H1 (cell line): ENCODE measurements around the gene TRA2A. TPM values are rescaled to one million over a fixed set of nuclear protein-coding genes. Genes with fewer than 3 reads are reported as not detected.

Experiments
- CTCF ChIA-PET: fragments of 300-600 bp; sonication (Branson Sonifier 250); formaldehyde crosslinking; loops from one replicate; lab custom pipeline; 2021; ENCODE audit not compliant: partially characterized antibody; lab: Charles Lee
- POLR2A ChIA-PET: fragments of 300-600 bp; sonication (Branson Sonifier 250); formaldehyde crosslinking; loops from one replicate; lab custom pipeline; 2021; ENCODE audit warnings: inconsistent platforms; ENCODE audit not compliant: partially characterized antibody; lab: Charles Lee
- DNase-seq, 2 experiments: peaks; one replicate each; pipeline versions ENCODE4 v3.0.0 to v3.0.0-alpha.2; 2010 to 2022; ENCODE audit warnings: low spot score in 2 of 2, low read depth in 1 of 2, mixed read lengths in 1 of 2
- FAIRE-seq: peaks from 2 replicates; lab custom pipeline; 2011; peaks lifted over from hg19 to GRCh38; lab: Jason Lieb, UNC
- H2AFZ ChIP-seq: 2 replicates; pipeline ENCODE4 v1.8.1; 2012; ENCODE audit warnings: low read length, inconsistent platforms
- H2AK5ac ChIP-seq: 2 replicates; pipeline ENCODE4 v1.6.1; 2013; ENCODE audit warnings: low read depth, low read length
- H2BK120ac ChIP-seq: replicated peaks from 2 replicates; pipeline ENCODE3; 2013; ENCODE audit warnings: low read depth, low read length, inconsistent platforms
- H2BK12ac ChIP-seq: 2 replicates; pipeline ENCODE4 v1.6.1; 2013; ENCODE audit warnings: low read depth, low read length
- H2BK15ac ChIP-seq: 2 replicates; pipeline ENCODE4 v1.6.1; 2013; ENCODE audit warnings: low read length
- H2BK20ac ChIP-seq: 2 replicates; pipeline ENCODE4 v1.6.1; 2013; ENCODE audit warnings: low read length
- H2BK5ac ChIP-seq: 2 replicates; pipeline ENCODE4 v1.6.1; 2013; ENCODE audit warnings: low read depth, low read length
- H3K14ac ChIP-seq: 2 replicates; pipeline ENCODE4 v1.6.1; 2013; ENCODE audit warnings: inconsistent platforms; ENCODE audit not compliant: insufficient read length
- H3K18ac ChIP-seq: 2 replicates; pipeline ENCODE4 v1.6.1; 2013; ENCODE audit warnings: low read length; ENCODE audit errors: extremely low read depth
- H3K23ac ChIP-seq: 2 replicates; pipeline ENCODE4 v1.6.1; 2013; ENCODE audit warnings: inconsistent platforms; ENCODE audit not compliant: insufficient read length
- H3K23me2 ChIP-seq: 2 replicates; pipeline ENCODE4 v1.6.1; 2013; ENCODE audit warnings: low read depth, low read length
- H3K27ac ChIP-seq: 2 replicates; pipeline ENCODE4 v1.6.1; 2011; ENCODE audit warnings: low read depth, low read length, inconsistent platforms
- H3K27me3 ChIP-seq, 4 experiments: replicated peaks in 1 of 4; 1 replicate in 1 of 4; 2 replicates in 3 of 4; pipeline versions ENCODE4 v1.6.1 to v1.8.1; 2011 to 2013; ENCODE audit warnings: low read length in 3 of 4, mild to moderate bottlenecking in 3 of 4, inconsistent platforms in 2 of 4, mixed read lengths in 2 of 4, moderate library complexity in 1 of 4; ENCODE audit not compliant: control insufficient read depth in 3 of 4, insufficient read depth in 3 of 4; ENCODE audit errors: extremely low read depth in 1 of 4
- H3K36me3 ChIP-seq, 4 experiments: 2 replicates each; pipeline versions ENCODE4 v1.6.1 to v1.8.1; 2011 to 2013; ENCODE audit warnings: mild to moderate bottlenecking in 4 of 4, low read length in 3 of 4, moderate library complexity in 2 of 4, control low read depth in 1 of 4, inconsistent platforms in 1 of 4; ENCODE audit not compliant: insufficient read depth in 4 of 4, control insufficient read depth in 2 of 4
- H3K4ac ChIP-seq: replicated peaks from 2 replicates; pipeline ENCODE3; 2013; ENCODE audit warnings: low read length, low read depth, mixed read lengths, inconsistent platforms; ENCODE audit not compliant: insufficient read length
- H3K4me1 ChIP-seq, 4 experiments: replicated peaks in 1 of 4; 1 replicate in 1 of 4; 2 replicates in 3 of 4; pipeline versions ENCODE4 v1.6.1 to v1.8.1; 2011 to 2013; ENCODE audit warnings: low read length in 3 of 4, inconsistent platforms in 2 of 4, mixed read lengths in 1 of 4; ENCODE audit not compliant: insufficient read depth in 4 of 4, control insufficient read depth in 3 of 4
- H3K4me2 ChIP-seq, 2 experiments: 2 replicates each; pipeline versions ENCODE4 v1.6.1 to v1.8.1; 2011 to 2013; ENCODE audit warnings: low read depth in 2 of 2, low read length in 2 of 2, control low read depth in 1 of 2, inconsistent platforms in 1 of 2, mild to moderate bottlenecking in 1 of 2; ENCODE audit not compliant: insufficient read depth in 1 of 2
- H3K4me3 ChIP-seq, 4 experiments: fragments of 200-600, 300-600 bp in 1 of 4; sonication (generic), shearing (Covaris generic), sonication (Bioruptor Twin) in 1 of 4; 2 replicates each; pipeline versions ENCODE4 v1.5.1 to v1.8.1; 2011 to 2016; ENCODE audit warnings: low read length in 4 of 4, low read depth in 3 of 4, control low read depth in 2 of 4, inconsistent platforms in 2 of 4, mild to moderate bottlenecking in 2 of 4, mixed read lengths in 1 of 4, moderate library complexity in 1 of 4; ENCODE audit not compliant: insufficient read depth in 2 of 4; ENCODE audit errors: extremely low read depth in 1 of 4
- H3K56ac ChIP-seq: replicated peaks from 2 replicates; pipeline ENCODE3; 2013; ENCODE audit warnings: low read depth, mild to moderate bottlenecking, mixed read lengths, low read length, inconsistent platforms; ENCODE audit not compliant: insufficient read length
- H3K79me1 ChIP-seq: 2 replicates; pipeline ENCODE4 v1.6.1; 2013; ENCODE audit warnings: low read depth, low read length, control low read depth
- H3K79me2 ChIP-seq, 2 experiments: 2 replicates each; pipeline versions ENCODE4 v1.6.1 to v1.8.1; 2012 to 2013; ENCODE audit warnings: low read length in 2 of 2, mild to moderate bottlenecking in 2 of 2, inconsistent platforms in 1 of 2; ENCODE audit not compliant: insufficient read depth in 2 of 2, control insufficient read depth in 1 of 2
- H3K9ac ChIP-seq, 4 experiments: replicated peaks in 1 of 4; 1 replicate in 1 of 4; 2 replicates in 3 of 4; pipeline versions ENCODE4 v1.6.1 to v1.8.1; 2011 to 2013; ENCODE audit warnings: low read depth in 3 of 4, low read length in 3 of 4, control low read depth in 2 of 4, mild to moderate bottlenecking in 2 of 4, moderate library complexity in 2 of 4, inconsistent platforms in 1 of 4; ENCODE audit errors: extremely low read depth in 1 of 4
- H3K9me3 ChIP-seq, 2 experiments: 2 replicates each; pipeline versions ENCODE4 v1.6.1 to v1.8.1; 2012 to 2013; ENCODE audit warnings: mild to moderate bottlenecking in 2 of 2, moderate library complexity in 2 of 2, control low read depth in 1 of 2, inconsistent platforms in 1 of 2, low read depth in 1 of 2, low read length in 1 of 2, mixed read lengths in 1 of 2; ENCODE audit not compliant: insufficient read depth in 2 of 2
- H4K20me1 ChIP-seq, 2 experiments: replicated peaks in 1 of 2; 2 replicates each; pipeline versions ENCODE3 to v1.8.1; 2011 to 2013; ENCODE audit warnings: inconsistent platforms in 2 of 2, low read length in 2 of 2, mild to moderate bottlenecking in 1 of 2; ENCODE audit not compliant: insufficient read depth in 2 of 2, control insufficient read depth in 1 of 2
- H4K5ac ChIP-seq: 2 replicates; pipeline ENCODE4 v1.6.1; 2013; ENCODE audit warnings: low read length, low read depth, mixed read lengths, inconsistent platforms; ENCODE audit not compliant: insufficient read length
- H4K8ac ChIP-seq: 2 replicates; pipeline ENCODE4 v1.8.0; 2013; ENCODE audit warnings: mild to moderate bottlenecking, moderate library complexity, low read length, inconsistent platforms; ENCODE audit not compliant: insufficient read depth; ENCODE audit errors: extremely low read depth
- H4K91ac ChIP-seq: replicated peaks from 2 replicates; pipeline ENCODE3; 2013; ENCODE audit warnings: low read length, mixed read lengths, inconsistent platforms; ENCODE audit not compliant: insufficient read length
- ASH2L ChIP-seq: fragments of 200-600, 300-600 bp; sonication (generic); IDR thresholded peaks from one replicate; pipeline ENCODE4 v1.7.1; 2017; ENCODE audit warnings: low read length
- BRCA1 ChIP-seq: IDR thresholded peaks from 2 replicates; pipeline ENCODE4 v1.6.1; 2012; ENCODE audit warnings: low read depth, low read length, improper control_type of control experiment
- CTBP2 ChIP-seq: IDR thresholded peaks from 2 replicates; pipeline ENCODE4 v1.7.0; 2011; ENCODE audit warnings: borderline replicate concordance, mild to moderate bottlenecking, moderate library complexity, mixed read lengths, low read length; ENCODE audit not compliant: insufficient read depth, insufficient read length
- JUN ChIP-seq: IDR thresholded peaks from 2 replicates; pipeline ENCODE4 v1.6.1; 2011; ENCODE audit warnings: low read depth, mild to moderate bottlenecking, improper control_type of control experiment, low read length
- JUND ChIP-seq: IDR thresholded peaks from 2 replicates; pipeline ENCODE4 v1.6.1; 2011; ENCODE audit warnings: mild to moderate bottlenecking, improper control_type of control experiment, low read length
- SIN3A ChIP-seq, 2 experiments: IDR thresholded peaks in 1 of 2; conservative IDR thresholded peaks in 1 of 2; 2 replicates each; pipeline ENCODE4 v1.6.1; 2011 to 2012; ENCODE audit warnings: low read length in 2 of 2, improper control_type of control experiment in 1 of 2, low read depth in 1 of 2, mild to moderate bottlenecking in 1 of 2
- SRF ChIP-seq: IDR thresholded peaks from 2 replicates; pipeline ENCODE4 v1.6.1; 2011; ENCODE audit warnings: mild to moderate bottlenecking, low read depth, low read length, moderate library complexity
- SUZ12 ChIP-seq: fragments of 200-600 bp; sonication (generic); IDR thresholded peaks from 2 replicates; pipeline ENCODE4 v1.6.1; 2012; ENCODE audit warnings: mild to moderate bottlenecking, inconsistent platforms, low read length, moderate library complexity, mixed read lengths
- TAF7 ChIP-seq: optimal IDR thresholded peaks from 2 replicates; pipeline ENCODE3; 2011; ENCODE audit warnings: low read depth, mild to moderate bottlenecking, inconsistent platforms, low read length, moderate library complexity, borderline replicate concordance
- WGBS, 2 experiments: shearing (Covaris generic) in 1 of 2; methylation state at CpG; one replicate each; pipeline versions ENCODE4 v1.1.6 to v1.1.7; 2013 to 2015; ENCODE audit warnings: low lambda C conversion rate in 2 of 2, mixed read lengths in 2 of 2, inconsistent platforms in 1 of 2, low coverage in 1 of 2, missing lambda C conversion rate in 1 of 2; ENCODE audit not compliant: insufficient replicate concordance in 2 of 2, insufficient coverage in 1 of 2, insufficient read length in 1 of 2; ENCODE audit errors: extremely low coverage in 1 of 2, missing lambda C conversion rate in 1 of 2; 5-methylcytosine and 5-hydroxymethylcytosine counted together
- polyA plus RNA-seq, 7 experiments: library from polyadenylated mRNA; depleted of rRNA in 3 of 7; stranded (reverse) in 5 of 7; unstranded in 2 of 7; fragments of >200 nt in 5 of 7; fragments of 200-250 nt in 2 of 7; gene quantifications; 1 replicate in 5 of 7; 2 replicates in 1 of 7; 4 replicates in 1 of 7; pipeline versions ENCODE4 v1.2.1 to v1.2.3, GENCODE V29; 2011 to 2013; ENCODE audit warnings: missing spikeins in 2 of 7, mixed read lengths in 2 of 7
- total RNA-seq: library from RNA; stranded (reverse); fragmentation: NEBNext Ultra II Directional; extraction: Animal tissue kit (Norgen Biotek cat#: 25700); gene quantifications from 2 replicates; pipeline ENCODE4 v1.2.1, GENCODE V29; 2021
- TF ChIP-seq, protein P1 (sequence below): IDR thresholded peaks from 2 replicates; pipeline ENCODE4 v1.6.1; 2012; ENCODE audit warnings: inconsistent platforms
- TF ChIP-seq, protein P2 (sequence below): IDR thresholded peaks from 2 replicates; pipeline ENCODE4 v1.6.1; 2012; ENCODE audit warnings: inconsistent platforms

TRA2A gene
- total and polyA plus RNA-seq, 2 of the 8 experiments (the other 6 are each of a cell fraction or from before 2014, with no cell fraction given): 116 to 125 TPM

DNA sequence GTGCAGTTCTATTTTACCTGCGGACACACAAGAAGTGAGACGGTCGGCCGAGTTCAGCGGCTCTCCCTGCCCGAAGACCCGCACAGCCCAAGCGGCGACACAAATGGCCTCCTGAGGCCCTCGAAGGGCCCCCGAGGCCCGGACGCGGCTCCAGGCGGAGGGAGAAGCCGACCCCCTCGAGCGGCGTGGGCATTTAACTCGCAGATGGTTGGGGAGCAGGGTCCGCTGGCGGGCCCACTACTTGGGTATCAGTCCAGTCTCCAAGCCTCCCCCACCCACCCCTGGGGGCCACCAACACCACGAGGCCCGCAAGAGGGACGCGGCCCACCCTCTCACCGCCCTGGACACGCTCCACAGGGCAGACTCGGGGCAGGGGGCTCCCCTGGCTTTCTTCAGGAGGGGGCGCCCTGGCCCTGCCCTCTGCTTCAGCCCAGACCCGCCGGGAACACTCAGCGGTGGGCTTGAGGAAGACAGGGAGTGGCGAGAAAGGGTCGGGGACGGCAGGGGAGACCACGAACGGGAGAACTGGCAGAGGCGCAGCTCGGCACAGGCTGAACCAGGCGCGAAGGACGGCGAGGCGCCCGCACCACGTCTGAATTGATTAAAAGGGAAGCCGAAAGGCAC, 63.1 kb downstream of the TRA2A start:
- no peak for FAIRE-seq
- 2% methylated on average over 36 of the region's 48 CpGs; no CpG with 5 or more reads in 1 of the 2 experiments for WGBS, 2 experiments
- Histone ChIP-seq H2BK12ac (no peak overlapping the region), H2BK5ac (peak overlapping the region; percentile 83), H3K9ac (peak overlapping the region; percentile 82 to 99 (median 88)), H4K91ac (peak overlapping the region; percentile 89), H3K79me2 (peaks cover 32 to 86% of the 10 kb centered on the region in 2 experiments), H2BK15ac (no peak overlapping the region), H4K8ac (no peak overlapping the region), H3K27ac (peak overlapping the region; percentile 86; the same call in 1 of the 2 replicates), H3K27me3 (no peaks in the 10 kb centered on the region), H2BK120ac (no peak overlapping the region), H3K4me1 (peaks cover 0 to 14% (median 4%) of the 10 kb centered on the region in 4 experiments; a peak in 4 of 7 replicates), H3K36me3 (peaks cover 0 to 10% (median 0%) of the 10 kb centered on the region in 4 experiments; a peak in 1 of 8 replicates), H3K14ac (no peak overlapping the region), H4K20me1 (peaks cover 11 to 15% of the 10 kb centered on the region in 2 experiments), H3K79me1 (no peaks in the 10 kb centered on the region), H3K56ac (peak overlapping the region; percentile 52), H3K23ac (no peak overlapping the region), H2AFZ (no peak overlapping the region), H2AK5ac (peak overlapping the region; percentile 26; the same call in 1 of the 2 replicates), H3K9me3 (no peaks in the 10 kb centered on the region), H3K4me3 (peak overlapping the region; percentile 81 to 95 (median 88)), H4K5ac (peak overlapping the region; percentile 35), H3K23me2 (peaks cover 14% of the 10 kb centered on the region; the same call in 1 of the 2 replicates), H3K4ac (peak overlapping the region; percentile 19), H3K4me2 (peak overlapping the region; percentile 90 to 93), H3K18ac (peak overlapping the region; percentile 89), H2BK20ac (no peak overlapping the region)
- no peak for DNase-seq
- ChIA-PET POLR2A (interaction anchor here (0.7 to 3.3 kb wide), 22 partner anchors 8 to 152 kb away, joined by 3 to 12 read pairs (median 4); partner anchors contain the start of genes CCDC126 and TRA2A), CTCF (interaction anchor here (1.3 to 1.5 kb wide), 3 partner anchors 12 to 118 kb away, joined by 4 to 6 read pairs (median 5); no protein-coding TSS in a partner anchor)
- TF ChIP-seq, protein P1, sequence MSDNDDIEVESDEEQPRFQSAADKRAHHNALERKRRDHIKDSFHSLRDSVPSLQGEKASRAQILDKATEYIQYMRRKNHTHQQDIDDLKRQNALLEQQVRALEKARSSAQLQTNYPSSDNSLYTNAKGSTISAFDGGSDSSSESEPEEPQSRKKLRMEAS: no peak
- TF ChIP-seq SRF (no peak), ASH2L (peak; percentile 13), JUND (no peak), SIN3A (conservative IDR thresholded peaks at IDR 0.05 in 1 of 2, IDR thresholded peaks at IDR 0.05 in 1 of 2; ENCODE audit: low read depth in 1 of 2, low read length in 2 of 2) (peak in 1 of 2 experiments; percentile 18; a peak in 1 of 4 replicates), TAF7 (no peak), SUZ12 (no peak), JUN (no peak), BRCA1 (no peak), CTBP2 (no peak)
- TF ChIP-seq, protein P2, sequence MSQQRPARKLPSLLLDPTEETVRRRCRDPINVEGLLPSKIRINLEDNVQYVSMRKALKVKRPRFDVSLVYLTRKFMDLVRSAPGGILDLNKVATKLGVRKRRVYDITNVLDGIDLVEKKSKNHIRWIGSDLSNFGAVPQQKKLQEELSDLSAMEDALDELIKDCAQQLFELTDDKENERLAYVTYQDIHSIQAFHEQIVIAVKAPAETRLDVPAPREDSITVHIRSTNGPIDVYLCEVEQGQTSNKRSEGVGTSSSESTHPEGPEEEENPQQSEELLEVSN: no peak
